ENCODE results near the gene ADIPOR2.

ADIPOR2 gene, protein sequence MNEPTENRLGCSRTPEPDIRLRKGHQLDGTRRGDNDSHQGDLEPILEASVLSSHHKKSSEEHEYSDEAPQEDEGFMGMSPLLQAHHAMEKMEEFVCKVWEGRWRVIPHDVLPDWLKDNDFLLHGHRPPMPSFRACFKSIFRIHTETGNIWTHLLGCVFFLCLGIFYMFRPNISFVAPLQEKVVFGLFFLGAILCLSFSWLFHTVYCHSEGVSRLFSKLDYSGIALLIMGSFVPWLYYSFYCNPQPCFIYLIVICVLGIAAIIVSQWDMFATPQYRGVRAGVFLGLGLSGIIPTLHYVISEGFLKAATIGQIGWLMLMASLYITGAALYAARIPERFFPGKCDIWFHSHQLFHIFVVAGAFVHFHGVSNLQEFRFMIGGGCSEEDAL

DNA sequence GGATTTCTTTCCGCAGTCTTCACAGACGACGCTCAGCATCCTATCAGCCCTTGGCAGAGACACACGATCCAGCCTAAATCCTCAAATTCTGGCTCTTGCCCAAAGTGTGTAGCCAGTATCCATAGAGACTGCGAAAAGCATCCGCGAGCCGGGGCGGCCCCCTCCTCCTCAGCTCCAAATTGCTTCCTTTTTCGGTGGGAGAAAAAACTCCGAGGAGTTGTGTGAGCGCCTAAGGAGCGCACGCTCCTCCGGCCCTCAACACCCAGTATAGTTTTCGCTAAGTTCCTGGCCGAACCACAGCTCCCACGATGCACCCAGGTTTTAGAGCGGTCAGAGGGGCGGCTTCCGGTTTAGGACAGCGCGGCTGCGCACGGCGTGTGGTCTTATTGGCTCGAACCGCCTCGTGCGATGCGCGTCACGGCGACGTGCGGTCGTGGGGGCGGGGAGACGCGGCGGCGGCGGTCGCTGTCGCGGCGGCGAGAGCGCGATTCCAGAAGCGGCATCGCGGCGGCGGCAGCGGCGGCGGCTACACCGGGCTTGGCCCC lies at the start of gene ADIPOR2:
ADIPOR2 (plus strand) TSS at position 493 of the 545 bp plus-strand sequence. CDS start 63,274 bp downstream, outside the sequence.
- peak; percentile 93 for DNase-seq (ENCODE audit: low spot score)

DNA sequence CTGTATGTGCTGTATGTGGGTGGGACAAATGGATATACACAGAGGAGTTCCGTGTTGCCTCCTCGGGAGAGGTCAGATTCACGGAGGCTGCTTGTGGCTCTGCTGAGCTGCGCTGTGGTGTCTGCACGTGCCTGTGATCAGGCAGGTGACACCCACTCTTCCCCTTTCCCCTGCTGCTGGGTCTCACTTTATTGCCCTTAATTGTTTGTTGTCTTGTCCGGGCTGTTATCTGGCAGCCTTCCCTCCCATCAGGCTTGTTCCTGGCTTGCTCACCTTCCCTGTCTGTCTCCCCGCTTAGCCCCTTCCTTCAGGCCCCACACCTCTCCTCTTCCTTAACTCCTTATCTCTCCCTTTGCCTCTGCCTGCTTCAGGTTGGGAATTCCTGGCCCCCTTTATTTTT lies 48.4 kb upstream of the ADIPOR2 start:
- no peak for DNase-seq (ENCODE audit: low spot score)

DNA sequence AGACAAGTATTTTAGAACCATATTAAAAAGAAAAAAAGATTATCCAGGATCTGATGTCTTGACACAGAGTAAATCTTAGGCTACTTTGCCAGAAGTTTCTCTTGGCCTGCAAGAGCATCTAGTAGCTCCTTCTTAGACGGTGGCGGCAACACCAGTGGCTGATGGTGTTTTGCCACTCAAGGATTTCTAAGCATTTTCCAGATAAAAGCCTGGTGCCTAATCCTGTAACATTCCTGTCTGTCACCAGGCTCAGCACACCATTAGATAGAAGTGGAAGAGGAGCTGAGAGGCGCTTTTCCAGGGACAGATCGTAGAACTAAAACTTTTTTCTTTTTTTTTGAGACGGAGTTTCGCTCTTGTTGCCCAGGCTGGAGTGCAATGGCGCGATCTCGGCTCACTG lies 47.8 kb upstream of the ADIPOR2 start:
- DNase-seq (ENCODE audit: low spot score): no peak

DNA sequence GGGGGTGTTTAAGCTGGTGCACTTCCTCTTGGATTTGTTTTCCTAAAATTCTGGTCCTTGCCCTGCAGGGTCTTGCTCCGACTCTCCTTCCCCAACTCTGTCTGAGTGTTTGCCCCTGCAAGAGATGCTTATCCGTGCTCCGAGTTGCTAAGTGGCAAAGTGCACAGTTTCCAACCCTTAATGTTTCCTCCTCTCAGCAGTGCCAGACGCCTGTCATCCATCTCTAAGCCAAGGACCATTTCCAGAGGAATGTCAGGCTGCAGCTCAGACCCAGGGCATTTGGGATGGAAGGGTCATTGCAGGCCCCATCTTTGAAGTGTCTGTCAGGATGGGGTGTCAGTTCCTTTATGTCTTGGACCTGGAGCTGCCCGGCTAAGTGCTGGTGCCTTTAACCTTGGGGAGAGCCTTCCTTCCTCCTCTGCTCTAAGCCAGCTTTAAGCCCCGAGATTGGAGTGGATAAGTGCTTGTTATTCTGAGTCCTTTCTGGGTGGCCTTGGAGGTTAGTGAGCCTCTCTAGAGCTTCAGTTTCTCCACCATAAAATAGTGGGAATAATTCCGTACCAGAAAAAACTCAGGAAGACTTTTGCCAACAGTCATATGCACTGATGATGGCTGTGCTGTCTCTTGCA lies 46.9 kb upstream of the ADIPOR2 start:
- DNase-seq (ENCODE audit: low spot score): no peak

DNA sequence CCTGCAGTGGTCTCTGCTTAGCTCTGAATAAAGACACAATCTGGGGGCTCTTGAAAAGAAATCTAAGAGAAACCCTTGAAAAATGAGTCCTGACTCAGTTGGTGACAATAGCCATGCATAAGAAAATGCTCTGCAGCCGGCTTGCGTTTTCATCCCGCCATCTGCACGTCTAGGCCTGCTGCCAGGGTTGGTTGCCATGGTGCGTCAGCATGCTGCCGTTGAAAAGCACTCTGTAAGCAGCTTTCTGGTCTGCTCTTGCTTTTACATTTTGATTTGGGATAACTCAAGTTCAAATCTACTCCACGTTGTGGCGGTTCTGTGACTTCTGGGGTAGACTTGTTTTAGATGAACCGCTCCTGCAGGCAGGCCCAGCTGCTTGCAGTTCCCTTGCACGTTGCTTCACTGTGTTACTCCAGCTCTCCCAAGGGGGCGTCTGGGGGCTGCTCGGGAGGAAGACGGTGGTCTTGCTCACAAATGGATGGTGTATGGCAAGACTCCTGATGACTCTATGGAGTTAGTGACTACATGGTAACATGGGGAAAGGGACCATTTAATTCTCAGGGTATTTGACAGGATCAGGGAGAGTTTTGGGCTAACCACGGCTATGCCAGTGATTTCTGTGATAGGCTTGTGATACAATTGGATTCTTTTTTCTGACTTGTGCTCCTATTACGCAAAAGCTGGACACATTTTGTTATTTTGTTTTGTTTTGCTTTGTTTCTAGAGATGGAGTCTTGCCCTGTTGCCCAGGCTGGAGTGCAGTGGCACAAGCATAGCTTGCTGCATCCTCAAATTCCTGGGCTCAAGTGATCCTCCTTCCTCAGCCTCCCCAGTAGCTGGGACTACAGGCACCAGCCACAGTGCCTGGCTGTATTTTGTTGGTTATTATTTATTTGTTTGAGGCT lies 46.1 kb upstream of the ADIPOR2 start:
- DNase-seq (ENCODE audit: low spot score): no peak

DNA sequence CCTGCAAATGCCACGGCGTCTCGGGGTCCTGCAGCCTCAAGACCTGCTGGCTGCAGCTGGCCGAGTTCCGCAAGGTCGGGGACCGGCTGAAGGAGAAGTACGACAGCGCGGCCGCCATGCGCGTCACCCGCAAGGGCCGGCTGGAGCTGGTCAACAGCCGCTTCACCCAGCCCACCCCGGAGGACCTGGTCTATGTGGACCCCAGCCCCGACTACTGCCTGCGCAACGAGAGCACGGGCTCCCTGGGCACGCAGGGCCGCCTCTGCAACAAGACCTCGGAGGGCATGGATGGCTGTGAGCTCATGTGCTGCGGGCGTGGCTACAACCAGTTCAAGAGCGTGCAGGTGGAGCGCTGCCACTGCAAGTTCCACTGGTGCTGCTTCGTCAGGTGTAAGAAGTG lies 45.1 kb upstream of the ADIPOR2 start:
- no peak for DNase-seq (ENCODE audit: low spot score)

DNA sequence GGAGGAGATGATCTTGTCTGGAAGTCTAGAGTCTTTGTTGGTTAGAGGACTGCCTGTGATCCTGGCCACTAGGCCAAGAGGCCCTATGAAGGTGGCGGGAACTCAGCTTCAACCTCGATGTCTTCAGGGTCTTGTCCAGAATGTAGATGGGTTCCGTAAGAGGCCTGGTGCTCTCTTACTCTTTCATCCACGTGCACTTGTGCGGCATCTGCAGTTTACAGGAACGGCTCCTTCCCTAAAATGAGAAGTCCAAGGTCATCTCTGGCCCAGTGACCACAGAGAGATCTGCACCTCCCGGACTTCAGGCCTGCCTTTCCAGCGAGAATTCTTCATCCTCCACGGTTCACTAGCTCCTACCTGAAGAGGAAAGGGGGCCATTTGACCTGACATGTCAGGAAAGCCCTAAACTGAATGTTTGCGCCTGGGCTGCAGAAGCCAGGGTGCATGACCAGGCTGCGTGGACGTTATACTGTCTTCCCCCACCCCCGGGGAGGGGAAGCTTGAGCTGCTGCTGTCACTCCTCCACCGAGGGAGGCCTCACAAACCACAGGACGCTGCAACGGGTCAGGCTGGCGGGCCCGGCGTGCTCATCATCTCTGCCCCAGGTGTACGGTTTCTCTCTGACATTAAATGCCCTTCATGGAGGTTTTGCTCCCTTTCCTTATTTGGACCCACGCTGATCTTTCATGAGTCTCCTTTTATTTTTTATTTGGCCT lies 44.1 kb upstream of the ADIPOR2 start:
- no peak for DNase-seq (ENCODE audit: low spot score)

DNA sequence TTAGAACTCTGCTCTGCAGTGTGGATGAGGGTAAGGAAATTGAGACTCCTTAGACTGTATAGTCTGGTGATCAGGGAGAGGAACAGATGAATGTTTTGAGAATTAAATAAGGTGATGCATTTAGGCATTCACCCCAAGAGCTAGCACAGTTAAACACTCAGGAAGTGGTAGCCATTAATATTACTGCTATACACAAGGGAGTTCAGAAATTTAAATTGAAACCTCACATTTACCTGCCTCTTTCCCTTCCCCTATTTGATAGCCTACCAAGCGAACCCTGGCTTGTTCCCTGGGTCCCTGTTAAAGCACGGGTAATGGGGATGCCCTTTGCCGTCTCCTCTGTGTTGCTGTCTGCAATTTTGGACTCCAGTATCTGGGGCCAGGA lies 43.6 kb upstream of the ADIPOR2 start:
- no peak for DNase-seq (ENCODE audit: low spot score)

DNA sequence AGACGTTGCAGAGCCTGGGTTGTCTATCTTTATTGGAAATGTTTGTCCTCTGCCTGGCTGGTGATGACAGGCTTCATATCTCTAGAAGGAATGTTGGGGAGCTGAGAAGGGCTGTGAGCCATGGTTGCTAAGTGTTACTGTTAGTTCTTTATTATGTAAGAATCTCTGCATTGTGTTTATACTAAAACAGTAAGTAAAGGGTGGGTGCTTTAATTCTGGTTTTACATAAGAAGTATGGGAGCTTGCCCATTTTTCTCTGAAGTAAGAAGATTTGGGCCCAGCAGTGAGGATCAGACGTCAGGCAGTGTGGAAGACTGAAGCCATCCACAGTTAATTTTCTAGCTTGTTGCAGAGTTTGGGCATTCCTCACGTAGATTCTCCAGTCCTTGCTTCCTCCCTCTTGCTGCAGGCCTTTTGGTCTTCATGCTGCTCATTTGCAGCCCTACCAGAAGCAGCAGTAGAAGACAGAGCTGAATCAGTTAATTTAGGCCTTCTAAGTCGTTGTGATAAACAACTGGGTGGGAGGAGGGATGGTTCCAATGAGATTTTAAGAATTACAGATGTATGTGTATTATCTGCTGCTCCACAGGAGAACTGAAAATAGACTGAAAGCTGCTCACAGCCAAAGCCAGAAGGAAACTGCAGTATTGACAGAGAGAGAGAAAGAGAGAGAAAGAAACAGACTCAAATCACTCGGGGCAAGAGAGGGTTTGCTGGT lies 40.5 kb upstream of the ADIPOR2 start:
- DNase-seq (ENCODE audit: low spot score): no peak

DNA sequence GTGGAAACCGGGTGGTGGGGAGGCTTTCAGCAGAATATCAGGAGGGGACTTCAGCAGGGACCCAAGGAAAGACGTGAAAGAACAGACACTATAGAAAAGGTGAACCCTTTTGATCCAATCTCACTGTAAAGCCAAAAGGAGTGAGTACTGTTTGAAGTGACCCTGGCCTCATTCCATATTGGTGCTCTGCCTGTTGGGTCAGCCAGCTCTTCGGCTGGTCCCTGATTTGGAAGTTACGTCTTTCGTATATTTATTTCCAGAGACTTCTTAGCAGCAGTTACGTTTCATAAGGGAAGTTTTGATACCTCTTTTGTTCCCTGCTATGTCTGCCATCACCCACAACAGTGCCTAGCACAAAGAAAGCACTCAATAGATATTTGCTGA lies 39.9 kb upstream of the ADIPOR2 start:
- DNase-seq (ENCODE audit: low spot score): no peak

DNA sequence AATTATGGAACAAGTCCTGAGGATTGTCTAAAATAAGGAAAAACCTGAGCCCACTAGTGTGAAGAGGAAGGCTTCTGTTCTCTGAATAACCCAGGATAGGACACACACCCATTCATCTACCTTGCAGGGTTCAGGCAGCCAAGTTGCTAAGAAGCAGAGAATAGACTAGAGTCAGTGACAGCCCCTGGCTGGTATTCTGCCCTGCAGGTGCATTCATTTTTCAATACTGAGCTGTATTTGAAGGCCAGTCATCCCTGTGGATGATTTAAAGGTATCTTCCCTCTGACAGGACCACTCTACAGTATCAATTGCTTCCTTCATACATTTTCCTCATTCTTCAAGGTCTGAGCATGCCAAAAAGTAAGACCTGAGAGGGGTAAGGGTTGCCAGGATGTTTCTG lies 38.9 kb upstream of the ADIPOR2 start:
- no peak for DNase-seq (ENCODE audit: low spot score)

DNA sequence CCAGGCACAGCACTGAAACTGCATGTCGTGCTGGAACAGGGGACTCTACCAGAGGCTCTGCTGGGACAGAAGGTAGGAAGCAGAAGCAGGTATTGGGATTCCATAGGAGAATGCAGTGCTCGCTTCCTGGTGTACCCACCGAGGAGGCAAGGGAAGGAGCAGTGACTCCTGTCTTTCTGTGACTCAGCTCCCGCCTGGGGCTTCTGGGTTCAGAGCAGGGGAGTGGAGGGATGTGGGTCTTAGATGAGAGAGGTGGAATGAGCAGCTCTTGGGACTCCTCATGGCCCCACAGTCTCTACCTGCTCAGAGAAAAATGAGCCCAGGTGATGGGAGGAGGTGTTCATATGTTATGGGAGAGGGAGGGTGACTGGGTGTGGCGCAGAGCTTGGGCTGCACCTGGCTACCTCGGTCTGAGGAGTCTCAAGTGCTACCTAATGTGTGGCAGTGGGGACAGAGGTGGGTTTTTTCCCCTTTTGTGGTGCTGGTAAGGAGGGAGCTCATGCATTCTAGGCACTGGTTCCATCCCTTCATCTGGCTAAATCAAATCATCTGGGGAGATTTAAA lies 35.6 kb upstream of the ADIPOR2 start:
- no peak for DNase-seq (ENCODE audit: low spot score)

DNA sequence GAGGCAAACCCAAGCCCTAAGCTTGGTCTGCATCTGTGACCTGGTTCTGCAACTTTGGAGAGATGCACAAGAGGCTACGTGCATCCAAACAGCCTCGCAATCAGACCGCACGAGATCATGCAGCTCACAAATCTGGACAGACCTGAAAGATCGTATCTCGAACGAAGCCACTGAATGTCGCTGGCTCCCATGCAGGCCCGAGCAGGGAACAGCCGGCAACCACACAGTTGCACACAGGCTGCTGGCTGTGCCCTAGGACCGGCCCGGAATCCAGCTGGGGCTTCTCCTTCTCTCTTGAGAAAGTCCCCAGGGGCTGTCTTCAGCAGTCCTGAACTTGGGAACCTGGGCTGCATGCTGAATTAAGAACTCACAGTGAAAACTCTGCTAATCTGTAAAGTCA lies 34.0 kb upstream of the ADIPOR2 start:
- no peak for DNase-seq (ENCODE audit: low spot score)

DNA sequence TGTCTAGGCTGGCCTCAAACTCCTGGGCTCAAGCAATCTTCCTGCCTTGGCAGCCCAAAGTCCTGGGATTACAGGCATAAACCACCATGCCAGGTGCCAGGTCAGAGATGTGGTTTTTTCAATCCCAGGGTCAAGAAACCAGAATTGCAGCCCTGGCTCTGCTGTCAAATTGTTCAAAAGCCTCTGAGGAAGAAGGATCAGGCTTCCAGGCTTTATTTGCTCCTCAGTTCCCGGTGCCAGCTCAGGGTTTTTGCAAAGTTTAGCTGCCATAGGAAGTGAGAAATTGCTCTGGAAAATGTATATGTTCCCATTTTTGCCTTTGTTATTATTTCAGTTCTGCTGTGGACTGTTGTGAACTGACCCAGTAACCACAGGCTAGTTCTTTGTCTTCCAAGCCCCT lies 33.2 kb upstream of the ADIPOR2 start:
- no peak for DNase-seq (ENCODE audit: low spot score)

DNA sequence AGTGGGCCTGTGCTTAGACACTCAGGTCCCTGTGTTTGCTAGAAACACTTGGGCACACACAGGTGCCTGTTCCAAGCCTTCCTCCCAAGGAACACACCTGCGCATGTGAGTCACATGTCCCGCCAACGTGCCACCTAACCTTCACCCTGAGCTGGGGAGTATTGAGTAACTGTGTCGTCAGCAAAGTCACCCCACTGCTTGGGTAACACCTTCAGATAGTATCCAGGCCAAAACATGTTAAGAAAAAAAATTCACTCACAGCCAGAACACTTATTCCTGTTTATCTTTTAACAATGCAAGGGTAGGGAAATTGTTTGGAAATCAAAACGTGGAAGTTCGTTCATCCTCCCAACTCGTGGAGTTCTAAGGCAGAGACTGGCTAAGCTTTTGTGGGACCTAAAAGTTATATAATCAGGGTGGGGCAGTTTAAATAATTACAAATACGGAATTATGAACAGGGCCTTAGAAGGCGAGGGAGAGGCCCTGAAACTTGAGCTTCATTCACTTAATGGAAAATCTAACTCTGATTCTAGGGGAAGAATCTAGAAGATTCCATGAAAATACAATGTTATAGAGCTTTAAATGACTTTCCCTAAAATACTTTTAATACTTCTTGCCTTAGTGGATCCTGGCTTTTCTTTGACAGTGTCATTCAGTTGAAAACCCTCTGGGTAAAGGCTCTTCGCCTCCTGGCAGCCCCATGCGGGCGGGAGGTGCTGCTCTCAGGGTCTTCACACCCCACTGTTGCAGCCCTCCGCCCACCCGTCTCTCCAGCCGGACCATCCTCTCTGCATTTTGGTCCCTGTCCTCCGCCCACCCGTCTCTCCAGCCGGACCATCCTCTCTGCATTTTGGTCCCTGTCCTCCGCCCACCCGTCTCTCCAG lies 30.3 kb upstream of the ADIPOR2 start:
- DNase-seq (ENCODE audit: low spot score): no peak

DNA sequence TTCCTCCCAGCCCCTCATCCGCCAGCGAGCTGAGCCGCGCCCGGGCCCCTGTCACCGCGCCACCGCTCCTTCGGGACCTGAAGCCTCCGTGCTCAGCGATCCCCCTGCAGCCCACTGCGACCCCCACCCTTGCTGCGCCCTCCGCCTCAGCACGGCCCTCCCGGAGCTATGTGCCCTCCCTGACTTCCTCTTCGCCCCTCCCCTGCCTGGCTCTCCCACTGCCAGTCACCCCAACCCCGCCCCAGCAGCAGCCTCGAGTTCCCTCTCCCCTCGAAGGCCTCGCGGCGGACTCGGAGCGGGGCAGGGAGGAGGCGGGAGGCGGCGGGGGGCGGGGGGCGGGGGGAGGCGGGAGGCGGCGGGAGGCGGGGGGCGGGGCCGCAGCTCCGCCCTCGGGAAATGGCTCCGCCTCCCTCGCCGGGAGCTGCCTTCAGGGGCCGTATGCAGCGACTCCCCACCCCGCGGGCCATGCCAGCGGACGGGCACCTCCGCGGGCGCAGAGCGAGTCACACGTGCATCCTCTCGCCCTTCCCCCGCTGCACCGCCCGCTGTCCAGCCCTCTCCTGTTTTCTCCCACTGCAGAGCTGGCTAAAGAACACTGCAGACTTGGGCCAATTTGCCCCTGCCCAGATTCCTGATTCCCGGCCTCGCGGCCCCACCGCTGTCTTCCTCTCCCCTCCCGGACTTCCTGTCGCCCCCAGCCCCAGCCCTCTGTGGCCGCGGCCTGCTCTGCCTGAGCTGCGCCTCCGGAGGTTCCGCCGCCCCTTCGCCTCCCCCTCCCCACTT lies 29.1 kb upstream of the ADIPOR2 start:
- peak; percentile 87 for DNase-seq (ENCODE audit: low spot score)

DNA sequence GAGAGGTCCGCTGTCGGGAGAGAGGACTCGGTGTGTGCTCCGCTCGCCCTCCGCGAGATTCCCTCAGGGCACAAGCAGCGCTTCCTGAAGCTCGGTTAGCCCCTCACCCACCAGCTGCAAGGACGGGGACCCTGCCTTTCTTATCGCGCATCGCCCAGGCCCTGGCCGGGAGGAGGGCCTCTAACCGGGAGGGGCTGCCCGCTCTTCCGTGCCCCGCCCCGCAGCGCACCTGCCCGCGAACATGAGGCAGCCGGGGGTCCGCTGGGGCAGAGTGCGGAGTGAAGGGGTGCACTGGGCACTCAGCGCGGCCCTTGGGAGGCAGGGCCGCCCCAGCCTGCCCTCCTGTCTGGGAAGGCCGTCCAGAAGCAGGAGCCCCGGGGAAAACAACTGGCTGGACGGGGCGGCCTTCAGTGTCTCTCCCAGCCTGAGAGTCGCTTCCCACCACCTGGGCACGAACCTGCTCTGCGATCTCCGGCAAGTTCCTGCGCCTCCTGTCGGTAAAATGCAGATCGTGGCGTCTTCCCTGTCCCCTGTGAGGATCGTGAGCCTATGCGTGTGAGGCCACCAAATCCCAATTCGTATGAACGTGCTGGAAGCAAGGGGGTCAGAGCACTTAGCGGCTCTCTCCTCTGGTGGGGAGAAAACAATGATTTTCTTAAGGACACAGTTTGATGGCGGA lies 28.0 kb upstream of the ADIPOR2 start:
- DNase-seq (ENCODE audit: low spot score): peak; percentile 83

DNA sequence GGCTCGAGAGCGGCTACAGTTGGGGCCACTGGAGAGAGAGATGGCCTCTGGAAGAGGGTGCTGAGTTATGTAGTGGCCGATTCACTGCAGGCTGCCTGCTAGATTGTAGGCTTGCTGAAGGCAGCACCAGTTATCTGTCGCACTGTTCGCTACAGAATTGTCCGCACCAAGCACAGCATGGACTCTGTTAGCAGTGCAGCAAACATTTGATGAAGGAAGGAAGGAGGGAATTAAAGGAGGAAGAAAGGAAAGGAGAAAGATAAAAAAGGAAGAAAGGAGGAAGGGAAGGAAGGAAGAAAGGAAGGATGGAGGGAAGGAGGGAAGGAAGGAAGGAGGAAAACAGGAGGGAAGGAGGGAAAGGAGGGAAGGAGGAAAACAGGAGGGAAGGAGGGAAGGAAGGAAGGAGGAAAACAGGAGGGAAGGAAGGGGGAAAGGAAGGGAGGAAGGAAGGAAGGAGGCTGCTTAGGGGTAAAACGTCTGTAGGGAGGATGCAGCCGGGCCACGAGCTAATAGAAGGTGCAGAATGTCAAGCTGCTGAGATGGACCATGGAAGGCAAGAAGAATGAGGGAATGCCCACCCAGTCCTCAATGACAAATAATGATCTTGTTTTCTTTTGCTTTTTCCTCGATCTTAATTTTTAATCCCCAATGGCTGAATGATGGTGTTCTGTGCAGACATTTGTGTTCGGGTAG lies 27.3 kb upstream of the ADIPOR2 start:
- DNase-seq (ENCODE audit: low spot score): no peak

Data from HuH-7 (cell line).